Activated CD4-positive, alpha-beta T cell treated with anti-CD3 and anti-CD28 coated beads for 4 hours (primary cell): ENCODE data around the gene FAM83F.

Experiments used
- DNase-seq, 2 donors: peaks; one replicate each; pipeline ENCODE4 v3.0.0-alpha.2; 2020

FAM83F gene

GRCh38 chr22:40039482-40040115 is 44.8 kb downstream of the FAM83F start:
- no peak for DNase-seq

DNA sequence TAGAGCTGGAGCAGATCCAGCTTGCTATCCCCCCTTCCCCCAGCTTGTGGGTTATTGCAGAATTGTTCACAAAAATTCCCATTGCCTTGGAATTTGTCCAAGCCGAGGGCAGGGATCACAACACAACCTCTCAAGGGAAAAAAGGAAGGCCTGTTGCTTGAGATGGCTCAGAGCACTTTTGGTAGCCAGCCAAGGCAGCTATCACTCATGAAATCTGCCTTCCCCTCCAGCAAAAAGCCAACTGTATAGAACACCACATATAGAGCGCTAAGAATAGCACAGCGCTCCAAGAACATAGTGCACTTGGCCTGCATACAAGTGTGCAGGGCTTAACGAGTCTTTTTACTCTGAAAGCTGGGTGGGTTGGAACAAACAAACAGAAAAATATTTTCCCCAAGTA is 46.2 kb downstream of the FAM83F start:
- no peak for DNase-seq

DNA sequence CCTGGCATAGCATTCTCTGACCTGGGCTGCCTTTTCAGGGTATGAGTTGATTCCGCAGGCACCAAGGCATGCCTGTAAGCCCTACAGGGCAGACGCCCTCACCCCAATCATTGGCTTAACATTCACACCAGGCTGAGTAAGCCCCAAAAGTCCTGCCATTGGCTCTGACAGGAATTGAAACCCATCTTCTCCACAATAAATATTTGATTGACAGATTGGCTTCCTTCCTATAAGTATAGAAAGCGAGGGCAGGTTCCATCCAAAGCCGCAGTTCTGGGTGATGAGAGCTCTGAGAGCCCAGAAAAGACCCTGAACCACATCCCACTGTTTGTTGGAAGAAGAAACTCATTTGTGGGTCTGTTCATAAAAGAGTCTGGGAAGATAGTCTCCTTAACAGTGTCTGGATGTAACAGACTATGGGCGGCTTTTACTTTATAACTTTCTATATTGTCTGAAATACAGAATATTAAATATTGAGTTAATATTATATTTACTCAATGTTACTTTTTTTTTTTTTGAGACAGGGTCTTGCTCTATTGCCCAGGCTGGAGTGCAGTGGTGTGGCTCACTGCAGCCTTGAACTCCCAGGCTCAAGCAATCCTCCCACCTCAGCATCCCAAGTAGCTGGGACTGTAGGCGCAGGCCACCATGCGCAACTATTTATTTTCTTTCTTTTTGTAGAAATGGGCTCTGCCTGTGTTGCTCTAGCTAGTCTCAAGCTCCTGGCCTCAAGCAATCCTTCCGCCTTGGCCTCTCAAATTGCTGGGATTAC is 46.8 kb downstream of the FAM83F start:
- no peak for DNase-seq

DNA sequence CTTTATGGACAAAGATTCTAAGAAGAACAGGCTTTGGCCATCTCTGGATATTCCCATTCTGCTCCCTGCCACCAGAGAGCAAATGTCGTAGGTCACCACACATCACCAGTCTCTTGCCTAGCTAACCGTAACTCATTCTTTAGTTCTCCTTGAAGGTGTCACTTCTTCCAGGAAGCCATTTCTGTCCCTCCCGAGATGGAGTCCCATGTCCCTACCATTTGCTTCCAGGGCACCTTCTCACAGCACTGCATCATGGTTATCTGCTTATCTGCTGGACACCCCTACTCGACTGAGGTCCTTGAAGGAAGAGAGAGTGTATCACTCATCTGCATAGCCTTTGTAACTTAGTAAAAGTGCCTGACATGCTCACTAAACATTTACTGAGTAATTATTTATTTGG is 47.6 kb downstream of the FAM83F start:
- DNase-seq: no peak

- DNase-seq: no peak
Measured at GRCh38 chr22:40043081-40043480, 48.3 kb downstream of the FAM83F start.

- no peak for DNase-seq
Measured at GRCh38 chr22:40043793-40044101, 49.0 kb downstream of the FAM83F start.

DNA sequence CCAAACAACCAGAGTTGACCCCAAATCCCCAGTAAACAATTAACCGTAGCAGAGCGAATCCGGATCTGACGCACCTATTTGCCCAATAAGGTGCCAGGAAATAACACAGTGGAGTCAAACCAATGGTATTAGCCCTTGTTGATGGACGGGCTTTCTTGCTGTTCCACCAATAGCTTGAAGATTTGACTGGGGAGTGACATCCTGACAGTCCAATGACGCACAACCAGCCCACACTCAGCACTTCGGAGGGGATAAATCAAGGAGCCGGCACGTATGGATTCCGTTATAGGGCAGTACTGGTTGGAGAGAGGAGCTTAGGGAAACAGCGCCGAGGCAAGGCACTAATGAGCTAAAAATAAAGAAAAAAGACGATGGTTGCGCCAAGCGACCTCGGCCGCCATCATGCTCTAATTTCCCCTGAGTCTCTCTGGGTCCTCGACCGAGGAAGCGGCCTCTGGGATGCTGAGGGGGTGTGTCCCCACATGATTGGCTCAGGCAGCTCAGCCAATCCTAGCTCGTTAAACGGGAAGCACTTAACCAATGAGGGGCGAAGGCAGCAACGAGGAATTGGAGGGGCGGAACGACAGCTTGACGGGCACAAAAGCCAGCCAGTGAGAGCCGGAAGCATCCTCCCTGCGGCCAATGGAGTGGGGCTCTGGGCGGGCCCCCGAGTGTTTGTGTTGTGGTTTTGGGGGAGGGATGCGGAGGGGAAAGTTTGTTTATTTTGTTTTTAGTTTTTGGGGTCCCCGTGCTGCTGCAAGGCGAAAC is 49.5 kb downstream of the FAM83F start:
- peak; percentile 97 to 98 for DNase-seq

GRCh38 chr22:40044870-40045834 is 50.4 kb downstream of the FAM83F start:
- peak; percentile 58 to 75 for DNase-seq

DNA sequence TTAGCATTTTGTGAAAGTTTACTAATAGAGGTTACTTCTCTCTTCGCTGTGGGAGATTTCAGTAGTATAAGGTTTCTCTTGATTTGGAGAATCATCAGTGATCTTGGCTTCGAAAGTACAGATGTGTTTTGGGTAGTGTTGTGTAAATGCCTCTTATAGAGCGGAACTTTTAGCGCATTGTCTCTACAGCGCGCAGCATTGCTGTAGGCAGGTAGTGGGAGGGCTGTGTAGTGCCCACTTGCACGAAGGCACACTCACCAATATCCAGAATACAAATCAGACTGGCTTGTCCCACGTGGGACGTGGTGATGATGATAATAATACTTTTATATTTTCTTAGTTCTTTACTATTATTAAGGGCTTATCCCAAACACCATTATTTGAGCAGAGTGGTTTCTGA is 51.4 kb downstream of the FAM83F start:
- DNase-seq: peak; percentile 18 to 26

GRCh38 chr22:40050258-40050657 is 55.5 kb downstream of the FAM83F start:
- no peak for DNase-seq

GRCh38 chr22:40051322-40051721 is 56.6 kb downstream of the FAM83F start:
- peak in 1 of 2 donors; percentile 8 for DNase-seq

GRCh38 chr22:40053460-40053859 is 58.7 kb downstream of the FAM83F start:
- DNase-seq: no peak

DNA sequence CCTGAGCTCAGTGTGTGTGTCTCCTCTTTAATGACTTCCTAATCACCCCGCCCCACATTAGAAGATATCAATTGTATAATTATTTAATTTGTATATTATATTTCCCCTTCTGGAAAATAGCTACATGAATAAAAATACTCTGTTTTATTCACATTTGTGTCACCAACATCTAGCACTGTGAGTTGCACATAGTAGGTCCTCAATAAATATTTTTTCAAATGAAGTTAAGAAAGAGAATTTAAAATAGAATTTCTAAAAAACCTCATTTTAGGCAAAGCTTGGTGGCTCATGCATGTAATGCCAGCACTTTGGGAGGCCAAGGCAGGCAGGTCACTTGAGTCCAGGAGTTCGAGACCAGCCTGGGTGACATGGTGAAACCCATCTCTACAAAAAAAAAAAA is 59.7 kb downstream of the FAM83F start:
- DNase-seq: no peak

GRCh38 chr22:40055143-40055883 is 60.6 kb downstream of the FAM83F start:
- peak; percentile 20 to 25 for DNase-seq

DNA sequence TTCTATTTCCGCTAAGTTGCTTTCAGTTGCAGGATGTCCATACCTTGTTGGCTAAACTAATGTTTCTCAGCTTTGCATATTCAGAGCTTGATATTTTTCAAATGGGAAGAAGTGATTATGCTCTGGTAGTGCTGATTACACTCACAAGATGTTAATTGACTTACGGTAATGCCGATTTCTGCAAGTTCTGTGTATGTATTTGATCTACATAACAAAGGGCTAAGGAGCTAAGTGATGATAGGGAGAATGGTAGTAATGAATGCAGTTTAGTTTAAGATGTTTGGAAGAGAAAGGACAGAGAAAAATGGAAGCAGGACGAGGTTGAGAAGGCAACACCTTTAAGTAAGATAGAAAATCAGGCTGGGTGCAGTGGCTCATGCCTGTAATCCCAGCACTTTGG is 61.4 kb downstream of the FAM83F start:
- DNase-seq: no peak

DNA sequence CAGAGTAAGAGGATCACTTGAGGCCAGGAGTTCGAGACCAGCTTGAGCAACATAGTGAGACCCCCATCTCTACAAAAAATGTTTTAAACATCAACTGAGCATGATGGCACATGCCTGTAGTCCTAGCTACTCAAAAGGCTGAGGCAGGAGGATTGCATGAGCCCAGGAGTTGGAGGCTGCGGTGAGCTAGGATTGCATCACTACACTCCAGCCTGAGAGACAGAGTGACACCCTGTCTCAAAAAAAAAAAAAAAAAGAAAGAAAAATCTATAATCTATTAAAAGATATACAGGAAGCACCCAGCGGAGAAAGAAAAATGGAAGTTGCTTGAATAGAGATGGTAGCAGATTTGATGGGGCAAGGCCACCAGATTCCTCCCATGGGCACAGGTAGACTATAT is 61.8 kb downstream of the FAM83F start:
- no peak for DNase-seq

DNA sequence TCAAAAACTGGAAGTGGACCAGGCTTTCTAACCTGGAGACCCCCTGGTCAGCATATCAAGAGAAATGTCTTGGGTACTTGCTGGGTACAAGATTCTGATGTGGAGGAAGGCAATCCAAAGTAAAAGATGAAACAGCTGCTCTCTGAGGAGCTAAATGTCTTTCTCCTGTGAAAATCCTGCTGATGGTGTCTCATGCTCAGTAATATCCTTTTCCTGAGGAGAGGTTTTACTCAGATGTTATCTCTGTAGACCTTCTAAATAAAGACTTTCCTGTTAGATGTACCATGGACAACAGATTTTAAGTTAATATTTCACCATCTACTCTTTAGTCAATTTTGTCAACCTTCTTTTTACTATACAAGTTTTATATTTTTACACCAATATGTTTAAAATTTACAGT is 62.9 kb downstream of the FAM83F start:
- no peak for DNase-seq

GRCh38 chr22:40058265-40058664 is 63.5 kb downstream of the FAM83F start:
- DNase-seq: peak in 1 of 2 donors; percentile 17

DNA sequence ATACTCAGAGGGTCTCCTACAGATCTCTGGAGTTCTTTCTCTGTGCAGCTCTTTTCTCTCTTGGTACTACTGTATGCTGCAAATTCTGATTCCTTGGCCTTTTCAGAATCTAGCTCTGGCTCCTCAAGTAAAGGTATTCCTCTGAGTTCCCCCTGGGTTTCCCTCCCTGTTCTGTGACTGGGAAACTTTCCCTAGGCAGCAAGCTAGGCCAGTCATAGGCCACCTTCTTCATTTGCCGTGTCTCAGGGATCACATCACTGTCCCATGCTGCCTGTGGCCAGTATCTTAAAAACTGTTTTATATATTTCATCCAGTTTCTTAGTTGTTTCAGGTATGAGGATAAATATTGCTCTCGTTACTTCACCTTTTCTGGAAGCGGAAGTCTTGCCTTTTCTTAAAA is 71.2 kb downstream of the FAM83F start:
- no peak for DNase-seq

- DNase-seq: no peak
Measured at GRCh38 chr22:40067639-40068038, 72.9 kb downstream of the FAM83F start.

DNA sequence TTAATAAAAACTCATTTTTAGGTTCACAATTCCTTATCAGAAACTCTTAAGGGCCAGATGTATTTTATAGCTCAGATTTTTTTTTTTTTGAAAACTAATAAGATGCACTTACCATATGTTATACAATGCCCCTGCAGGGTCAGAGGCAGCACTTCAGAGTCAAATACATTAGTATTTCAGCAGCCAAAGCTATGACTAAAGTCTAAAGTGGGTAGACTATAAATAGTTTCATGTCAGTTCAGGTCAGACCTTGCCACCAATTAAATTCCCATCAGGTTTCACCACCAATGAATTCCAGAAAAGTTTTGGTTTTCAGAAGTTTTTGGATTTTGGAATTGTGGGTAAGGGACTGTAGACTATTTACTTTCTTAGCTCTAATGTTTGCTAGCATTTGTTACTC is 75.9 kb downstream of the FAM83F start:
- no peak for DNase-seq

DNA sequence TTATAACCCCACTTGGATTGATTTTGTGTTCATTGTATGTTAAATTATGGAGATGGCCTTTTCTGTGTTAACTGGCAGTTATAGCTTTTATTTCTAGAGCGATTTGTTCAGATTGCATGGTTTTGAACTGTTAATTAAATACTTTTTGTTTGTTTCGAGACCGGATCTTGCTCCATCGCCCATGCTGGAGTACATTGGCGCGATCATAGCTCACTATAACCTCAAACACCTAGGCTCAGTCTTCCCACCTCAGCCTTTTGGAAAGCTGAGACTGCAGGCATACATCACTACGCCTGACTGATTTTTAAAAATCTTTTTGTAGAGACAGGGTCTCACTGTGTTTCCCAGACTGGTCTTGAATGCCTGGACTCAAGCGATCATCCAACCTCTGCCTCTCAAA is 77.0 kb downstream of the FAM83F start:
- no peak for DNase-seq
